GM18517 (cell line): ENCODE data around the gene TTLL8.
"Not testable (repeated sequence)": the region's sequence is repeated elsewhere in the genome, so short reads cannot be mapped to it uniquely, and the experiment has no call there.

Experiments
- ATAC-seq: cut with Tn5 transposase; IDR thresholded peaks from one replicate; pipeline ENCODE4 v1.9.1; 2021; ENCODE audit warnings: mild to moderate bottlenecking, moderate library complexity; ENCODE audit not compliant: unreplicated experiment

Gene TTLL8

GRCh38 chr22:50058061-50058905 lies at the start of gene TTLL8:
Gene TTLL8, minus strand, starts transcription at chr22:50058298.
- no peak for ATAC-seq

- ATAC-seq, result no peak
Observed at GRCh38 chr22:50107529-50107928, 49.4 kb upstream of the TTLL8 start.

- no peak for ATAC-seq
Observed at GRCh38 chr22:50105208-50106100, 47.4 kb upstream of the TTLL8 start.

GRCh38 chr22:50104141-50104544 lies 46.0 kb upstream of the TTLL8 start:
- ATAC-seq, result no peak

GRCh38 chr22:50102946-50103345 lies 44.8 kb upstream of the TTLL8 start:
- ATAC-seq, result no peak

GRCh38 chr22:50101870-50102565 lies 43.9 kb upstream of the TTLL8 start:
- ATAC-seq, result no peak

- no peak for ATAC-seq
Observed at GRCh38 chr22:50098052-50098451, 40.0 kb upstream of the TTLL8 start.

GRCh38 chr22:50092342-50092741 lies 34.2 kb upstream of the TTLL8 start:
- no peak for ATAC-seq

- ATAC-seq, result no peak
Observed at GRCh38 chr22:50091092-50091768, 33.1 kb upstream of the TTLL8 start.

GRCh38 chr22:50090412-50090714 lies 32.3 kb upstream of the TTLL8 start:
- ATAC-seq, result no peak

- no peak for ATAC-seq
Observed at GRCh38 chr22:50089682-50090411, 31.7 kb upstream of the TTLL8 start, which contains the start of gene MOV10L1. Gene MOV10L1, plus strand, starts transcription at chr22:50090006. Its CDS starts 83 bp downstream, at chr22:50090089.

- no peak for ATAC-seq
Observed at GRCh38 chr22:50089231-50089630, 31.1 kb upstream of the TTLL8 start.

GRCh38 chr22:50088096-50088495 lies 30.0 kb upstream of the TTLL8 start:
- no peak for ATAC-seq

- no peak for ATAC-seq
Observed at GRCh38 chr22:50087646-50088045, 29.5 kb upstream of the TTLL8 start.

- not testable (repeated sequence) for ATAC-seq
Observed at GRCh38 chr22:50086975-50087374, 28.9 kb upstream of the TTLL8 start.

- ATAC-seq, result no peak
Observed at GRCh38 chr22:50086526-50086925, 28.4 kb upstream of the TTLL8 start.

- no peak for ATAC-seq
Observed at GRCh38 chr22:50085211-50085972, 27.3 kb upstream of the TTLL8 start, which contains the start of gene MLC1. Gene MLC1, minus strand, starts transcription at chr22:50085426. Its CDS starts 524 bp downstream, at chr22:50084902.

GRCh38 chr22:50084614-50085021 lies 26.5 kb upstream of the TTLL8 start:
- no peak for ATAC-seq

- ATAC-seq, result no peak
Observed at GRCh38 chr22:50084080-50084477, 26.0 kb upstream of the TTLL8 start.
